ENCODE measurements around the gene CPE. TPM values are rescaled to one million over a fixed set of nuclear protein-coding genes. Genes with fewer than 3 reads are reported as not detected.
A peak's percentile ranks its signal among the peaks of the same experiment; 100 is the strongest.

The CPE gene
- total and polyA plus RNA-seq, 12 donors: 16.9 to 57.6 (median 26.6) TPM

DNA sequence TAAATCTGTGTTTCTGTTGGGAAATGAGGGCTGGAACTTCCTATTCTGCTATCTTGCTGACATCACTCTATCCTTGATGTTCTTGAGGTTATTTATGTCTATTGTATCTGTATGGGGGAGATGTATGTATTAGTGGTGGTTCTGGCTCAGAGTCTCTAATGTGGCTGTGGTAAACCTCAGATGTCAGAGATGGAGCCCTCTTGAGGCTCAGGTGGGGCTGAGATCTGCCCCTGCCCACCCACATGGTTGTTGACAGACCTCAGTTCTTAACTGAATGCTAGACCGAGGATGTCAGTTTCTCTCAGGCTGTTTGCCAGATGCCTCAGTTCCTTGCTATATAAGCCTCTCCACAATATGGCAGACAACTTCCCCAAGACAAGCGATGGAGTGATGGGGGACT lies 3.3 kb upstream of the CPE start:
- 68 to 76% methylated on average over 2 of the region's 2 CpGs for WGBS, 2 donors
- ATAC-seq: no peak
- Histone ChIP-seq H3K4me1 (peaks cover 0 to 12% (median 0%) of the 10 kb centered on the region in 9 donors), H3K9me3 (peaks cover 0 to 17% (median 3%) of the 10 kb centered on the region in 11 donors), H3K27ac (no peak overlapping the region), H3K27me3 (peaks cover 0 to 50% (median 23%) of the 10 kb centered on the region in 7 donors), H3K36me3 (no peaks in the 10 kb centered on the region), H3K4me3 (no peak overlapping the region)
- TF ChIP-seq, protein P1, sequence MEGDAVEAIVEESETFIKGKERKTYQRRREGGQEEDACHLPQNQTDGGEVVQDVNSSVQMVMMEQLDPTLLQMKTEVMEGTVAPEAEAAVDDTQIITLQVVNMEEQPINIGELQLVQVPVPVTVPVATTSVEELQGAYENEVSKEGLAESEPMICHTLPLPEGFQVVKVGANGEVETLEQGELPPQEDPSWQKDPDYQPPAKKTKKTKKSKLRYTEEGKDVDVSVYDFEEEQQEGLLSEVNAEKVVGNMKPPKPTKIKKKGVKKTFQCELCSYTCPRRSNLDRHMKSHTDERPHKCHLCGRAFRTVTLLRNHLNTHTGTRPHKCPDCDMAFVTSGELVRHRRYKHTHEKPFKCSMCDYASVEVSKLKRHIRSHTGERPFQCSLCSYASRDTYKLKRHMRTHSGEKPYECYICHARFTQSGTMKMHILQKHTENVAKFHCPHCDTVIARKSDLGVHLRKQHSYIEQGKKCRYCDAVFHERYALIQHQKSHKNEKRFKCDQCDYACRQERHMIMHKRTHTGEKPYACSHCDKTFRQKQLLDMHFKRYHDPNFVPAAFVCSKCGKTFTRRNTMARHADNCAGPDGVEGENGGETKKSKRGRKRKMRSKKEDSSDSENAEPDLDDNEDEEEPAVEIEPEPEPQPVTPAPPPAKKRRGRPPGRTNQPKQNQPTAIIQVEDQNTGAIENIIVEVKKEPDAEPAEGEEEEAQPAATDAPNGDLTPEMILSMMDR (IDR thresholded peaks at IDR 0.05): no peak
- intact Hi-C loops (cut with DNase I): loop anchor here in 1 of 10 donors (5.0 kb wide), 1 partner anchor 87 kb away; no protein-coding TSS in a partner anchor
- DNase-seq: no peak

DNA sequence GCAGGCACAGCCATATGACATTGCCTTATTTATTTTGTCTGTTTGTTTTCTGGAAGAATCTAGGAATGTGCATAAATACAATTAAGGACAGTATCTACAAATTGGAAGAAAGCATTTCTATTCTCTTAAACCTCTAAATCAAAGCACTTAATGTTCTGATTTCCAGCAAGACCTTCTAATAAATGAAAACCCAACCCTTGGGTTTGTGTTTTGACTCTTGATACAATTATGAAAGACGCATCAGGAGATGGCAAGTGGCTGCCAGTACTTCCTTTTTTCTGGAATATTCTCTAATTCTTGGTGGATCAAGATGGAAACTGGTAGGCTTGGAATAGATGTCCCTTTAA lies 437 bp upstream of the CPE start:
- Histone ChIP-seq H3K4me3 (peak overlapping the region; percentile 12 to 63 (median 56)), H3K27me3 (peaks cover 0 to 74% (median 23%) of the 10 kb centered on the region in 7 donors), H3K4me1 (peaks cover 0 to 12% (median under 1%) of the 10 kb centered on the region in 9 donors), H3K27ac (peak overlapping the region in 9 of 10 donors; percentile 4 to 74 (median 64)), H3K36me3 (no peaks in the 10 kb centered on the region), H3K9me3 (peaks cover 0 to 17% (median 3%) of the 10 kb centered on the region in 11 donors)
- intact Hi-C loops (cut with DNase I): loop anchor here in 1 of 10 donors (5.0 kb wide), 1 partner anchor 84 kb away; no protein-coding TSS in a partner anchor
- TF ChIP-seq, protein P1 (IDR thresholded peaks at IDR 0.05): no peak
- DNase-seq (no peak), ATAC-seq (no peak)
- 53 to 70% methylated on average over 1 of the region's 1 CpG for WGBS, 2 donors

DNA sequence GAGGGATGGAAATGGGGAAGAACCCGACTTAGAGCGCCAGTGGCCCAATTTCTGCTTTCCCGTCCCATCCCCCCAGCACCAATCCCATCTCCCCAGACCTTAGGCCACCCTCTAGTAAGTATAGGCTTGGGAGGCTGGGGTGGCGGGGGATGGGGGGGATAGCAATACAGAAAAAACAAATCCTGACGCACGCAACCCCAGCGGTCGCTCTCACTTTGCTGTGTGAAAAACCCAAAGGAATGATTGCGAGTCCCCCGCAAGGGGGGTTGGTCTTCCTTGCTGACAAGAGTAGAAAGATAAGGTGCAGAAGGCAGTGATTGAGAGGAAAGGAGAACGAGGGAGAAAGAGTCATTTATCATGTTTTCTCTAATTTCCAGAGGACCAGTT lies 863 bp downstream of the CPE start:
- DNase-seq (peak; percentile 13 to 23), ATAC-seq (peak in 4 of 8 donors; percentile 20 to 43 (median 32))
- H3K4me1 ChIP-seq: peaks cover 0 to 12% (median 3%) of the 10 kb centered on the region in 9 donors
- peaks cover 0 to 8% (median 0%) of the 10 kb centered on the region in 11 donors for H3K9me3 ChIP-seq
- TF ChIP-seq, protein P1 (IDR thresholded peaks at IDR 0.05): no peak
- intact Hi-C loops (cut with DNase I): loop anchor here in 2 of 10 donors (5.0 kb wide), 2 partner anchors 38 to 83 kb away; no protein-coding TSS in a partner anchor
- H3K4me3 ChIP-seq: peak overlapping the region in 9 of 10 donors; percentile 36 to 63 (median 57)
- H3K27me3 ChIP-seq: peaks cover 0 to 74% (median 23%) of the 10 kb centered on the region in 7 donors
- no peaks in the 10 kb centered on the region for H3K36me3 ChIP-seq
- 42 to 44% methylated on average over 11 of the region's 11 CpGs for WGBS, 2 donors
- peak overlapping the region in 9 of 10 donors; percentile 4 to 74 (median 64) for H3K27ac ChIP-seq

DNA sequence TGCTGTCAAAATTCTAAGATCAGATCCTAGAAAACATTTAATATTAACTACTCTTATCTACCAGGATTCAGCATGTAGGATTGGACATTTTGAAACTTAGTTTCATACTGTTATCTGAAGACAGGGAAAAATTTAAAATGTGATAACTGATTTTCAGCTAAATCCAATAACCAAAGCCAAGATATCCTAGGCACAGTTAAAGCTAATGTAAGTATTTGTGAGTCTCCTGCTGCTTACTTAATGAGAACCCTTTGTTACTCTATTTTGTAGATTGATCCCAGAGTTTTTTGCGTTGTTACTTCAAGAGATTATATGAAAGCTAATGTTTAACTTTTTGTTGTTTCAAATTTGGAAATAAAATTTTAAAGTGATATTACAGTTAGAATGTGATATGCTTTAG lies 2.0 kb downstream of the CPE start:
- TF ChIP-seq, protein P1 (IDR thresholded peaks at IDR 0.05): no peak
- peak overlapping the region in 1 of 10 donors; percentile 73 for H3K27ac ChIP-seq
- H3K4me3 ChIP-seq: peak overlapping the region in 4 of 10 donors; percentile 60 to 63 (median 60)
- intact Hi-C loops (cut with DNase I): loop anchor here in 2 of 10 donors (5.0 kb wide), 2 partner anchors 36 to 81 kb away; no protein-coding TSS in a partner anchor
- peaks cover 0 to 72% (median 23%) of the 10 kb centered on the region in 7 donors for H3K27me3 ChIP-seq
- H3K4me1 ChIP-seq: peaks cover 0 to 12% (median 3%) of the 10 kb centered on the region in 9 donors
- H3K9me3 ChIP-seq: no peaks in the 10 kb centered on the region
- WGBS, 2 donors: 78 to 80% methylated on average over 1 of the region's 1 CpG
- DNase-seq (no peak), ATAC-seq (no peak)
- no peaks in the 10 kb centered on the region for H3K36me3 ChIP-seq

Measured in heart right ventricle (tissue), 16 donors.